Adrenal gland (tissue), 12 donors: ENCODE results near the gene AOC1. TPM values are rescaled to one million over a fixed set of nuclear protein-coding genes. Genes with fewer than 3 reads are reported as not detected.

Experiments
- DNase-seq, 7 donors: peaks; one replicate each; pipeline ENCODE4 v3.0.0-alpha.2; 2019 to 2020
- H3K27ac ChIP-seq, 5 donors: fragments of 200-600 bp; sonication (generic) in 4 of 5; 1 replicate in 3 of 5; 2 replicates in 2 of 5; pipeline versions ENCODE4 v1.5.1 to v1.8.0; 2016 to 2020; ENCODE audit warnings: mild to moderate bottlenecking in 1 of 5
- H3K27me3 ChIP-seq: fragments of 200-600 bp; 2 replicates; pipeline ENCODE4 v1.8.0; 2021
- H3K36me3 ChIP-seq, 2 donors: fragments of 200-600 bp; replicated peaks in 1 of 2; 1 replicate in 1 of 2; 2 replicates in 1 of 2; pipeline versions ENCODE4 v1.5.1 to v1.8.0; 2018 to 2022
- H3K4me1 ChIP-seq, 2 donors: fragments of 200-600 bp; replicated peaks in 1 of 2; 1 replicate in 1 of 2; 2 replicates in 1 of 2; pipeline versions ENCODE4 v1.5.1 to v1.8.0; 2018 to 2021
- H3K4me3 ChIP-seq, 4 donors: fragments of 200-600 bp; sonication (generic) in 3 of 4; one replicate each; pipeline ENCODE4 v1.5.1; 2016 to 2018
- H3K9me3 ChIP-seq, 3 donors: fragments of 200-600 bp; sonication (generic) in 1 of 3; replicated peaks in 1 of 3; 1 replicate in 2 of 3; 2 replicates in 1 of 3; pipeline versions ENCODE4 v1.5.1 to v1.8.0; 2016 to 2021
- CTCF ChIP-seq, 6 experiments: fragments of 450-650 bp in 4 of 6; fragments of 200-600 bp in 2 of 6; sonication (generic) in 1 of 6; IDR thresholded peaks; 1 replicate in 5 of 6; 2 replicates in 1 of 6; pipeline versions ENCODE4 v1.5.1 to v1.8.0; 2016 to 2021; ENCODE audit warnings: antibody characterized with exemption in 6 of 6, mild to moderate bottlenecking in 2 of 6, moderate library complexity in 1 of 6
- POLR2A ChIP-seq, 2 donors: fragments of 450-650 bp; IDR thresholded peaks; one replicate each; pipeline ENCODE4 v1.6.1; 2017; ENCODE audit warnings: antibody characterized with exemption in 2 of 2, mild to moderate bottlenecking in 2 of 2, moderate library complexity in 1 of 2
- WGBS, 4 donors: extraction: QIAGEN DNeasy Blood & Tissue Kit in 2 of 4; methylation state at CpG; one replicate each; pipeline versions ENCODE4 v1.1.5 to v1.1.7; 2013 to 2017; 5-methylcytosine and 5-hydroxymethylcytosine counted together
- intact Hi-C, 2 donors: fragments of 100-400 bp; cut with DNase I; formaldehyde crosslinking; loops; one replicate each; pipeline versions ENCODE4 v1.14.1 to v1.15.0; 2022 to 2023
- polyA plus RNA-seq, 3 donors: library from polyadenylated mRNA; stranded (reverse); fragments of 200-250 nt in 2 of 3; fragments of 350-450 nt in 1 of 3; fragmentation: Illumina TruSeq in 1 of 3; extraction: RNeasy Lipid Tissue Mini Kit (QIAGEN cat#74804) in 1 of 3; gene quantifications; one replicate each; pipeline ENCODE4 v1.2.3, GENCODE V29; 2013 to 2014
- total RNA-seq, 9 donors: library from RNA; depleted of rRNA in 4 of 9; stranded (reverse); fragments of >200 nt in 4 of 9; fragments of 120-200 nt in 1 of 9; fragmentation: NEBNext Ultra II Directional in 1 of 9; extraction: Animal tissue kit (Norgen Biotek cat#: 25700) in 1 of 9; gene quantifications; one replicate each; pipeline versions ENCODE4 v1.1.0 to v1.2.4, GENCODE V29; 2013 to 2023
- donor health status: healthy with polysubstance abuse.
- donor health status: Bipolar disorder and iron deficiency.
- donor health status: DM: yes; HTN: yes; CAD: no.
- donor health status: DM: no; HTN: no; CAD: no.
- donor health status: DM: no; HTN: no; CAD: no.
- donor health status: DM: yes; HTN: yes; CAD: no.

Gene AOC1
- total and polyA plus RNA-seq, 12 donors = 0.10 to 0.32 (median 0.15) TPM; not detected in 7

- WGBS, 4 donors = 74 to 93% (median 77%) methylated on average over 8 of the region's 8 CpGs
- TF ChIP-seq CTCF (IDR thresholded peaks at IDR 0.05) (no peak), POLR2A (IDR thresholded peaks at IDR 0.05) (no peak)
- DNase-seq = no peak
- intact Hi-C loops = loop anchor here (2.0 to 10.0 kb wide), 2 partner anchors 90 to 96 kb away; no protein-coding TSS in a partner anchor
- Histone ChIP-seq H3K36me3 (no peaks in the 10 kb centered on the region), H3K4me3 (no peak overlapping the region), H3K27ac (no peak overlapping the region), H3K4me1 (peaks cover 0 to 4% of the 10 kb centered on the region in 2 donors), H3K27me3 (no peaks in the 10 kb centered on the region), H3K9me3 (peaks cover 0 to 8% (median 0%) of the 10 kb centered on the region in 3 donors)
Observed at GRCh38 chr7:150874401-150875198, 22.3 kb downstream of the AOC1 start.

- intact Hi-C loops = loop anchor here (2.0 to 10.0 kb wide), 2 partner anchors 91 to 97 kb away; no protein-coding TSS in a partner anchor
- Histone ChIP-seq H3K36me3 (no peaks in the 10 kb centered on the region), H3K27ac (no peak overlapping the region), H3K9me3 (peaks cover 0 to 8% (median 0%) of the 10 kb centered on the region in 3 donors), H3K4me3 (no peak overlapping the region), H3K4me1 (peaks cover 0 to 4% of the 10 kb centered on the region in 2 donors), H3K27me3 (no peaks in the 10 kb centered on the region)
- no peak for DNase-seq
- TF ChIP-seq CTCF (IDR thresholded peaks at IDR 0.05) (peak in 1 of 6 experiments; percentile 10), POLR2A (IDR thresholded peaks at IDR 0.05) (no peak)
- 71 to 85% (median 75%) methylated on average over 4 of the region's 4 CpGs for WGBS, 4 donors
Observed at GRCh38 chr7:150875791-150876190, 23.5 kb downstream of the AOC1 start.

- peak; percentile 45 to 74 (median 60) for DNase-seq
- Histone ChIP-seq H3K9me3 (peaks cover 0 to 19% (median 2%) of the 10 kb centered on the region in 3 donors), H3K4me3 (no peak overlapping the region), H3K27ac (no peak overlapping the region), H3K27me3 (no peaks in the 10 kb centered on the region), H3K36me3 (no peaks in the 10 kb centered on the region), H3K4me1 (peaks cover 0 to 4% of the 10 kb centered on the region in 2 donors)
- intact Hi-C loops = loop anchor here in 1 of 2 donors (10.0 kb wide), 1 partner anchor 92 kb away; no protein-coding TSS in a partner anchor
- TF ChIP-seq POLR2A (IDR thresholded peaks at IDR 0.05) = no peak
- TF ChIP-seq CTCF (IDR thresholded peaks at IDR 0.05) = peak; percentile 18 to 69 (median 56)
- 5 to 8% (median 7%) methylated on average over 13 to 19 of the region's 19 CpGs for WGBS, 4 donors
Observed at GRCh38 chr7:150876817-150877526, 24.7 kb downstream of the AOC1 start.

DNA sequence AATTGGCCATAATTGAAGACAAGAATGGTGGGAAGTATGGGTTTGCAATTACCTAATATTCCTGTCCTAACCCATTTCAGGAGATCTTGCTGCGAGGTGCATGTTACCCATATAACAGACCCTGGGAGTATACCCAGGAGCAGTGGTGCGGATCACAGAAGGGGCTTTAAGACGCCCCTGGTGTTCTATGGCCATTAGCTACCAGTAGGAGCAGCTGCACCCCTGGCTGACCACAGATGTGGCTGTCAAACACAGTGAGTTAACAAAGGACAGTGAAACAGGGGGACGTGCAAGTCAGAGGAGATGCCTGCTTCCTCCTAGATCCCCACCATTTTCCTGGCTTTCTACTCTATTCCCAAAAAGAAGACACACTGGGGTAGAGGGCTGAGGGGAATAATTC is 25.2 kb downstream of the AOC1 start:
- no peak for DNase-seq
- H3K4me3 ChIP-seq = no peak overlapping the region
- H3K9me3 ChIP-seq = peaks cover 0 to 20% (median 4%) of the 10 kb centered on the region in 3 donors
- no peaks in the 10 kb centered on the region for H3K27me3 ChIP-seq
- no peaks in the 10 kb centered on the region for H3K36me3 ChIP-seq
- intact Hi-C loops = loop anchor here in 1 of 2 donors (10.0 kb wide), 1 partner anchor 93 kb away; no protein-coding TSS in a partner anchor
- H3K27ac ChIP-seq = no peak overlapping the region
- 71 to 84% (median 76%) methylated on average over 4 of the region's 4 CpGs for WGBS, 4 donors
- H3K4me1 ChIP-seq = peaks cover 0 to 4% of the 10 kb centered on the region in 2 donors
- TF ChIP-seq POLR2A (IDR thresholded peaks at IDR 0.05) (no peak), CTCF (IDR thresholded peaks at IDR 0.05) (no peak)
